T-helper 1 cell (primary cell): Measurements from ENCODE around the gene CFLAR.
A peak's percentile ranks its signal among the peaks of the same experiment; 100 is the strongest.

Experiments used
- DNase-seq, 5 donors: peaks; one replicate each; pipeline ENCODE4 v3.0.0-alpha.2; 2012 to 2020
- total RNA-seq, 4 donors: gene quantifications; one replicate each; lab custom pipeline; 2026; lab: John Stamatoyannopoulos, UW

CFLAR gene
- total RNA-seq = 255 to 415 (median 400) reads per million in 4 donors

DNA sequence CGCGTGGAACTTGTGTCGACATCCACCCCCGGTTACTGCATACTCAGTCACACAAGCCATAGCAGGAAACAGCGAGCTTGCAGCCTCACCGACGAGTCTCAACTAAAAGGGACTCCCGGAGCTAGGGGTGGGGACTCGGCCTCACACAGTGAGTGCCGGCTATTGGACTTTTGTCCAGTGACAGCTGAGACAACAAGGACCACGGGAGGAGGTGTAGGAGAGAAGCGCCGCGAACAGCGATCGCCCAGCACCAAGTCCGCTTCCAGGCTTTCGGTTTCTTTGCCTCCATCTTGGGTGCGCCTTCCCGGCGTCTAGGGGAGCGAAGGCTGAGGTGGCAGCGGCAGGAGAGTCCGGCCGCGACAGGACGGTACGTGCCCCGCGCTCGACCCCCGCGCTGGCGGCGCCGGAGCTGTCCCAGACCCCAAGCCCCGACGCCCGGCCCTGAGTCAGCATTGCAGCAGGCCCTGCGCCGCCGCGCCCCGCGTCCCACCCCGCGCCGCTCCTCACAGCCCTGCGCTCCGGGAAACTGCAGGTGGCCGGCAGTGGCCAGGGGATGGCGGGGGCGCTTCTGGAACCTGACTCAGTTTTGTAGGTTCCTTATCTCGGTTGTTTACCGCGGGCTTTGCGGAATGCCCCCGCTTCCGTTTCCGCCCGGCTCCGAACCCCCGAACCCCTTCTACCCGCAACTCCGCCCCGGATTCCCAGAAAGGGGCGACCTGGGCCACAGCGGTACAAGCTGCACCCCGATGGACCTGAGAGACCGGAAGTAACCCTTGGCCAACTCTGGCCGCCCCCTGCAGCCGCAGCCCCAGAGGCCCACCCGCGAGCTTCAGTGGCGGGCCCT lies at the start of gene CFLAR:
TSS of gene CFLAR (plus strand) at position 50 of the 844 bp plus-strand sequence. CDS start 13,702 bp downstream, outside the sequence.
- DNase-seq = peak; percentile 63 to 92 (median 73)

DNA sequence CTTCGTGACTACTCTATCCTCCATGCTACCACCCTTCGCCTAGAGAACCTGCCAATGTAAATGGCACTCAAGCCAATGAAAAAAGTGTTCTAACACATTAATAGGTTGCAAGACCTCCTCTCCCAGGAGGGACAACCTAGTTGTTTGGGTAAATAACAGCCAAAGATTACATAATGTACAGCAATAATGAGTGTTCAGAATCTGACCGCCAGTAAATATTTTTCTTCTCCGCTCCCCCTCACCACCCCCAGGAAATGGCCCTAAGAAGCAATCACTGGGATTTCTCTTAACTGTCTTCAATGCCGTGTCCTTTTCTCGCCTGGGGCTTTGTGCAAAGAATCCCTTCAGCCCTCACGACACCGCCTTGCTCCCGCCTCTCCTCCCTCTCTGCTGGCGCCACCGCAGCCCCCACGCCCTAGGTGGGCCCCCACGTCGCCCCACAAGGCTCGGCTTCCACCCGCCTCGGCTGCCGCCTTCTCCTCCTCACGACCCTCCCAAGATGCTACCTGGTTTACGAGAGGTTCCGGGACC lies 45.0 kb upstream of the CFLAR start:
- DNase-seq = no peak

DNA sequence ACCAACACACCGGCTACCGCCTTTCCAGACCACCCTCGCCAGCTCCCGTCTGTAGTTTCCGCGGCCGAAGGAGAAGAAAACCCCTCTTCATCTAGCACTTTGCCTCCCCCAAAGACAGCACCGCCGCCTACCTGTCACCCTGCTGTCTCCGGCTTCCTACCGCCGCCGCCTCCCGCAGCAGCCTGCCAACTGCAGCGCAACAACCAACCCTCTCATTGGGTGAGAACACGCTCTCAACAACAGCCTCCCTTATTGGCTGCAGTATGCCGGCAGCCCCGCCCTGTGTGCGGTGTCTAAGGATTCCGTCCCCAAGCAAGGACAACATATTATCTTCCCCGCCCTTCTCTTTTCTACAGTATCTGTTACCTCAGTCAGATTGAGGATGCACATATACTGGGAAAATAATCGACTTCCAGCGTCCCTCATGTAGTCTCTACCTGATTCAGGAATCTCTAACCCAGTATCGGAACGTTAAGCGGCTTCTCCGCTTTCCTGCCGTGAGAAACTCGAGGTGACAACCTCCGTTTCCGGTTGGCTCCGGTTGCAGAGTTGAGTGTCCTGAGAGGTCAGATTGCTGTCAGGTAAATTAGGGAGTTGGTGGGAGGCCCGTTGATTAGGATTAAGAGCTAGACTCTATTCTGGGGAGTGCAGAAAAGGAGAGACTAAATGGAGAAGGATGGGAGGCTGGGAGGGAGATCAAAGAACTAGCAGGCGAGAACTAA lies 44.3 kb upstream of the CFLAR start, which contains the start of the genes HYCC2 and NDUFB3:
TSS of gene HYCC2 (minus strand) at position 193 of the 722 bp plus-strand sequence. CDS start 47,662 bp downstream, outside the sequence.
TSS of gene NDUFB3 (plus strand) at position 523 of the 722 bp plus-strand sequence. CDS start 6,882 bp downstream, outside the sequence.
- peak; percentile 87 to 96 (median 91) for DNase-seq

DNA sequence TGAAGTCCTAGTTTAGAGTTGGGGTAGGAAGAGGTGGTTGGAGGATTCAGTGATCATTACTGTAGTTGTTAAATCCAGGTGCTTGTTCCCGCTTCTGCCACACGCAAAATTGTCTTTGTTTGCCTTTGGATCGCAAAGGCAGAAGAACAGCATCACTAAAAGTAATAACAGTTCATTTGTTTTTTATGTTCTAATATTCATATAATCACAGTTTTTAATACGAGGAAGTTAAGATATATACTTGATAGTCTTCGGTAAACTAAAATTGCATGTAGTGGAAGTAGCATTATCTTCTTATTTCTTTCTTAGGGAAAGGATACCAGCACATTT lies 43.8 kb upstream of the CFLAR start:
- no peak for DNase-seq

DNA sequence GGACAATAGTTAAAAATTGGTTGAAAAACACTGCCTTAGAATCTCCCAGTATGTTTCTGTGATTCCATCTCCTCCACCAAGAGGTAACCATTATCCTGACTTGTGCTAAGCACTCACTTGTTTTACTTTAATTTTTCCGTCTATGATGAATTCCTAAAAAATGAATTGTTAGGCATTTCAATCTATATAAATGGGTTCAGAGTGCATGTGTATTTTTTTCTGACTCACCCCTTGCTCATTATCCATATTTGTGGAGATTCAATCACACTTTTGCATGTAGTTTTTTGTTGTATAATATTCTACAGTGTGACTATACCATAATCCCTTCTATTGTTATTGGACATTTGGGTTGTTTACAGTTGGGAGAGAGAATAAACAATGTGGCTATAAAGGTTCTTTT lies 42.9 kb upstream of the CFLAR start:
- no peak for DNase-seq

DNA sequence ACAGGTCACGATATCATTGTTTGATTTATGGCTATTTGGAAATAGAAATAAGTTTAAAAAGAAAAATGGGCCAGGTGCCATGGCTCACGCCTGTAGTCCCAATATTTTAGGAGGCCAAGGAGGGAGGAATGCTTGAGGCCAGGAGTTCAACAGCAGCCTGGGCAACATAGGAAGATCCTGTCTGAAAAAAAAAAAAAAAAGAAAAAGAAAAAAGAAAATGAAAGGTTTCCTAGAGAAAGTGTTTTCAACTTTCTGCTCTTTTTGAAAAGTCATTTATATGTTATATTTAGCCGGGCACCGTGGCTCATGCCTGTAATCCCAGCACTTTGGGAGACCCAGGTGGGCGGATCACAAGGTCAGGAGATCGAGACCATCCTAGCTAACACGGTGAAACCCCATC lies 41.0 kb upstream of the CFLAR start:
- DNase-seq = no peak

DNA sequence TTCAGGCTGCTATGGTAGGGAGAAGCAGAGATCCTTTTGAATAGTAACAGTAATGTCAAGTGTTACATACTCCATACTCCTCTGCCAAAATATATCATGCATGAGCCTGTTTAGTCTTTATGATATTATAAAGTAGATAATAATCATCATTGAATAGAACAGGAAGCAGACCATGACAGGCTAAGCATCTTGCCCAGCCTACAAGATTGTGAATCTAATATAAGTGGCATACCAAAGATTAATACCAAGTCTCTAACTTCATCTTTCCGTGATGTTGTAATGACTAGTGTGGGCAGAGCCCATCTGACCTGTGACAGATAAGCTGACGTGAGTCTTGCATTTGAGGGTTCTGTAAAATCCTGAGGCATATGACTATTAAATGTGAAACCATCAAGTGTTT lies 31.1 kb upstream of the CFLAR start:
- no peak for DNase-seq

DNA sequence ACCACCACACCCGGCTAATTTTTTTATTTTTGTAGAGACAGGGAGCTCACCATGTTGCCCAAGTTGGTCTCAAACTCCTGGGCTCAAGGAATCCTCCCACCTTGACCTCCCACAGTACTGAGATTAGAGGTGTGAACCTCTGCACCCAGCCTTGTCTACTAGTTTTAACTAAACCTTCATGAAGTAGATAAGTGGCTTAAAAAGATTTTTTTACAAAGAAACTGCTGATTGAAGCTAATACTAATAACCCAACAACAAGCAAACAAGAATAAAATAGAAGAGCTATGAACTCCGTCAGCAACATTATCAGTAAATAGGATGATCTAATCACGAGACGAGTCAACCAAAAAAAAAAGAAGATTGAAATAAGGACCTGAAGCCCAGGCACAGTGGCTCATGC lies 25.4 kb upstream of the CFLAR start:
- no peak for DNase-seq

DNA sequence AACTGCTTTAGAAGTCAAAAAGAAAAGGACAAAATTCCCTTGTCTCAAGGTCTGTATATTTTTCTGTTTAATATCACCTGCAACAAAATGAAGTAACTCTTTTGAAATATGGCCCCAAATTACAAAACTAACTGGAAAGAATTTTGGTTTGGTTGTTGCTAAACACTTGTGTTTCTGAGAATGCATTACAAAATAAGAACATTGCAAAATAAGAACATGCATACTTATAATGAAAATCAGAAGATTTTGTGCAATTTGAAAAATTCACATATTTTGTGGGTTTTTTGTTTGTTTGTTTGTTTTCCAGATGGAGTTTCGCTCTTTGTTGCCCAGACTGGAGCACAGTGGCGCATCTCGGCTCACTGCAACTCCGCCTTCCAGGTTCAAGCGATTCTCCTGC lies 22.4 kb upstream of the CFLAR start:
- no peak for DNase-seq

DNA sequence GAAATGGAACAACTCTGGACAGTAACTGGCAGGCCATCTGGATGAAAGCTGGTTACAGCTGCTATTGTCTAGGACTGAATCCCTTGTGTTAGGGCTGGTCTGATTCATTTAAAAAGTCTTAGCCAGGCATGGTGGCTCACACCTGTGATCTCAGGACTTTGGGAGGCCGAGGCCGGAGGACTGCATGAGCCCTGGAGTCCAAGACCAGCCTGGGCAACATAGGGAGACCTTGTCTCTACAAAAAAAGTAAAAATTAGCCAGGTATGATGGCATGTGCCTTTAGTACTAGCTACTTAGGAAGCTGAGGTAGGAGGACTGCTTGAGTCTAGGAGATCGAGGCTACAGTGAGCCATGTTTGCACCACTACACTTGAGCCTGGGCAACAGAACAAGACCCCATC lies 15.5 kb upstream of the CFLAR start:
- DNase-seq = no peak

DNA sequence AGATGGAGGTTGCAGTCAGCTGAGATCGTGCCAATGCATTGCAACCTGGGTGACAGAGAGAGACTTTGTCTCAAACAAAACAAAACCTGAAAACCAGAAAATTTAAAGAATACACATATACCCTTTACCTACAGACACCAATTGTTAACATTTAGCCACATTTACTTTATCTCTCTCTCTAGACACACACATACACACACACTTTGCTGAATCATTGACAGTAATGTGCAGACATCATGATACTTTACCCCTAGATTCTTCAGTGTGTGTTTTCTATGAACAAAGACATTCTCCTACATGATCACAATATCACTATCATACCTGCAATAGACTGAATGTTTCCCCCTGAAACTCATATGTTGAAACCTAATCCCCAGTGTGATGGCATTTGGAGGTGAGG lies 10.2 kb upstream of the CFLAR start:
- no peak for DNase-seq

DNA sequence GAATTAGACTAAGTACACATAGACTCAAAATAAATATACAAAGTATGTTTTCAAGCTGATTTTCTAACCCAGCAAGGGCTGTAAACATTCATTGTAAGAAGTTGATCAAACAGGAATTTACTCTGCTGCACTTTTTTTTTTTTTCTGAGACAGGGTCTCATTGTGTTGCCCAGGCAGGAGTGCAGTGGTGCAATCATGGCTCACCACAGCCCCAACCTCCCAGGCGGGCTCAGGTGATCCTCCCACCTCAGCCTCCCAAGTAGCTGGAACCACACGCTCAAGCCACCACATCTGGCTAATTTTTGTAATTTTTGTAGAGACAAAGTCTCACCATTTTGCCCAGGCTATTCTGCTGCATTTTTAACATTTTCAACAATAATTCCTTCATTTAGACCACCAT lies 8.3 kb upstream of the CFLAR start:
- DNase-seq = no peak

DNA sequence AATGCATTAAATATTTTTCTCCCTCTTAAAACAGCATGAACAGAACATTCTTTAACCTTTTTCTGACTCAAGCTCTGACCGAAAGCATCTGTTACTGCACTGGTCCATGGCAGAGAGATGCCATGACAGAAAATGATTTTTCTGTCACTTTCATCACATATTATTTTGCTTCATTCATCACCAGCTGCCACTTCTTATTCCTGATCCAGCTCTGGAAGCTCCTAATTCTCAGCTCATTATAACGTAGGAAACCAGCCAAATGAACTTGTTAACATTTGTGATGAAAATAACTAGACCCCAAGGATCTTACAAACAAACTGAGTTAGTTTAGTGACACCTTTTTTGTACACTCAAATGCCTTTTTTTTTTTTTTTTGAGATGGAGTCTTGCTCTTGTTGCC lies 7.6 kb upstream of the CFLAR start:
- DNase-seq = no peak

DNA sequence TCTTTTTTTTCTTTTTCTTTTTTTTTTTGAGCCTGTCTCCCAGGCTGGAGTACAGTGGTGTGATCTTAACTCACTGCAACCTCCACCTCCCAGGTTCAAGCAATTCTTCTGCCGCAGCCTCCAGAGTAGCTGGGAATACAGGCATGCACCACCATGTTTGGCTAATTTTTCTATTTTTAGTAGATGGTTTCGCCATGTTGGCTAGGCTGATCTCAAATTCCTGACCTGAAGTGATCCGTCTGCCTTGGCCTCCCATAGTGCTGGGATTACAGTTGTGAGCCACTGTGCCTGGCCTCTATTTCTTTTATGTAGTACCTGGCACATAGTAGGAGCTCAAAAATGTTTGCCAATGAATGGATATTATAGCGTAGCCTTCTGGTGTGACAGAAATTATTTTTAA lies 6.8 kb upstream of the CFLAR start:
- no peak for DNase-seq

DNA sequence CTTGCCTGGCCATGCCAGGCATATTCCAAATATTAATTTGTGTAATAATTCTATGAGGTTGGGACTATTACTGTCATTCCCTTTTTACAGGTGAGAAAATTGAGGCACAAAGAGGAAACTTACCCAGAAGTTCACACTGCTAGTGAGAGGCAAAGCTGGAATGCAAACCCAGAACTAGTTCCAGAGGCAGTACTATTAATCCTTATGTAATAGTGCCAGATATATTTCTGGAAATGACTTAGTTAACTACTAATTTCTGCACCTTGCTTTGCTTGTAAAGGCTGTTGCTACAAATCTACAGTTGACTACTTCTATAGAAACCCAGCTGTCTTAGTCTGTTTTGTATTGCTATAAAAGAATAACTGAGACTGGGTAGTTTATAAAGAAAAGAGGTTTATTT lies 5.3 kb upstream of the CFLAR start:
- DNase-seq = no peak

DNA sequence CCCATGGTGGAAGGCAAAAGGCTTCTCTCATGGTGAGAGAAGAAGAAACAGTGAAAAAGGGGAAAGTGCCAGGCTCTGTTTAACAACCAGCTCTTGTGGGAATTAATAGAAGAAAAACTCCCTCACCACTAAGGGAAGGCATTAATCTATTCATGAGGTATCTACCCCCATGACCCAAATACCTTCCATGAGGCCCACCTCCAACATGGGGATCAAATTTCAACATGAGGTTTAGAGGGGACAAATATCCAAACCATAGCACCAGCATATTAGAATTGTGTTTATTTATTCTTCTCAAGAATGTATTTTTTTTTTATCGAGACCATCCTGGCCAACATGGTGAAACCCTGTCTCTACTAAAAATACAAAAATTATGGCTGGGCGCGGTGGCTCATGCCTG lies 4.9 kb upstream of the CFLAR start:
- DNase-seq = no peak

DNA sequence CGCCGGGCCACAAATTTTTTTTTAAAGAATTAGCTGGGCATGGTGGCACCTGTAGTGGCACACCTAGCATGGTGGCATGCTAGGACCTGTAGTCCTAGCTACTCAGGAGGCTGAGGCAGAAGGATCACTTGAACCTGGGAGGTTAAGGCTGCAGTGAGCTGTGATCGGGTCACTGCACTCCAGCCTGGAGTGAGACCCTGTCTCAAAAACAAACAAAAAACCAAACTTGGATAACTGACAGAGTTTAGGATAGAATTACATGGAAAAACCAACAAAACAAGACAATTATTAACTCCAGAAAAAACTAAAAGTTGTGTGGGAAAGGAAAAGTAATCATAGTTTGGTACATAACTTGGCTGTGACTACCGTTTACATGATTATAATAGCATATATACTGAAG lies 1.6 kb upstream of the CFLAR start:
- DNase-seq = no peak

DNA sequence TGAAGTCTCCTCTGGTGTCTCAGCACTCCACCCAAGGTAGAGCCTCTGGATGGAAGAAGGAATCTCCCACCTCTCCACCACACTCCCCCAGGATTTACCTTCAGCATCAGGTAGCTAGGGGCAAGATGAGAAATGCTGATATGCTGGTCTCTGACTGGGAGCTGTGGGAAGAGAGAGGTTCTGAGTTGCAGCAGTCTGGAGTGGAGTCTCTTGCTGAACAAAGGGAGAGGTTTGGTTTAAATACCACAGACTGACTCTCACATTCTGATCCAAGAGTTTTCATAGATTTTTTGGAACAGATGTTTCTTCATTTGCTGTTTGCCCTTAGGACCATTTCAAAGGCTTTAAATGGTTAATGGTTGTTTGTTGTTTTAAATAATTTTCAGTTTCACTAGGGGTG lies 1.1 kb upstream of the CFLAR start:
- DNase-seq = no peak

DNA sequence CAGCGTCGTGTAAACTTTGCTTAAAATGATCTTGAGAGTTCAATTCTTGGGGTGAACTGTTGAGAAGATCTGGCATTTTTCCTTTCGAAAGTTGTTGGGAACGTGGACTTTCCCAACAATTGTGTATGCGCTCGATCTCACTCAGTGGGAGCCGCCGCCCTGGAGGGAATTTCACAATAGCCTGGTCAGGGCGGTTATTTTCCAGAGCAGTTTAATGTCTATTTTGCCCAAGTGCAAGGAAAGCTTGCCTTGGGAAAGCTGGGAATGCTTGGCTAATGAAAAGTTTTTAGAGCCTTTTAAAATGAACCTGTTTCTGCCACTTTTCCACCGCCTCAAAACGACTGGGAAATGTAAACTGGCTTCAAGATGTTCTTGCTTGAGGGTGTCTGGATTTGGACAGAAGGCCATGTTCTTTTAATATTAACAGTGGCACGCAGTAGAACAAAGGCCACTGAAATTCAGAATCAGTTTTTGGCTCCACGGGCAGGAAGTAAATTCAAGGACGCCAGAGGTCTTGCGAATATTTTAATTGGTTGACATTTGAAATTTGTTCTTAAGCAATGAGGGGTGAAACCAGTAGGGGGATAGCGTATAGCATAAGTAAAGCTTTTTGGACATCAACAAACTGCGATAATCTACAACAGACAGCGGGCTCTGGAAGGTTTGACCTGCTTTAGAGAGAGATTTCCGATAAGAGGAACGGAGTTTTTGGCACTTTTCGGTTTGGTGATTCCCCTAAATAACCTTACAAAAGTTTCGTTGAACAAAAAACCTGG lies 1.2 kb downstream of the CFLAR start:
- peak in 4 of 5 donors; percentile 28 to 89 (median 36) for DNase-seq

DNA sequence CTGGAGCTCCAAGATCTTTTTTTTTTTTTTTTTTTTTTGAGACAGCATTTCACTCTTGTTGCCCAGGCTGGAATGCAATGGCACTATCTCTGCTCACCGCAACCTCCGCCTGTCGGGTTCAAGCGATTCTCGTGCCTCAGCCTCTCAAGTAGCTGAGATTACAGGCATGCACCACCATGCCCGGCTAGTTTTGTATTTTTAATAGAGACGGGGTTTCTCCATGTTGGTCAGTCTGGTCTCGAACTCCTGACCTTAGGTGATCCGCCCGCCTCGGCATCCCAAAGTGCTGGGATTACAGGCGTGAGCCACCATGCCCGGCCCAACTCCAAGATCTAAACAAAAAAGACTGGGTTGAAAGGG lies 1.8 kb downstream of the CFLAR start:
- DNase-seq = peak in 1 of 5 donors; percentile 32

DNA sequence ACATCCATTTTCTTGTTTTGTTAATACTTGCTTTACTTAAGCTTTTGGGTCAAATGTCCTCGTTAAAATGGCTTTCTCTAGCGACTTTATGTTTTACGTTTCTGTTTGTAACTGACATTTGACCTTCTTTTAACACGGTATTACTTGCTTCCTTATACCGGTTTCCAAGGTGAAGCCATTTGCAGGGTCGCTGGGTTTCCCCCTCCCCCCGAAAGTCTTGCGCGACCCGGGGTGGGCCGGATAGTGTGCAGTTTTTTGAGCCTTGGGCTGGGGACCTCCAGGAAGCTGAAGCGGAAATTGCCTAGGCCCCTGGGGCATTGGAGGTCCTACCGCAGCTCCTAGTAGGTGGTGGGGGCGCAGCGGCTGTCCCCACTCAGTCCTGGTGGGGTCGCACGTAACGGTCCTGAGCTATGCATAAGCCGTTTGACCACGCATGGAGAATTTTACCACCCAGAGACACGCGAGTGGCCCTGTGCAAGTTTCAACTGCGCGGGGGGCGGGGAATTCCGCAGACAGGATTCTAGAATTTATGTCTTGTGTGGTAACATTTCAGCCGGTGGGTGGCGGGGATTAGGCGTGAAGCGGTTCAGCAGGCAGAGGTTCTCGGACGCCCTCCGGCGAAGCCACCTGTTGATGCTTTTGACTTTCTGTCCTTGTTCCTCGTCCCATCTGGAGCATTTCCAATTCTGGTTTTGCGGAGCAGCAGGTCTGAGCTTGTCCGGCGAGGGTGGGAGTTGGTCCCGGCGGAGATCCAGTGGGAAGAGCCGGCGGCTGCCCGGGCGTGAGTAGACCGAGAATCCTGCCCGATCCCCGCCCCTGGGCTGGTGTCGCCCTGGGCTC lies 2.4 kb downstream of the CFLAR start:
- peak; percentile 72 to 90 (median 76) for DNase-seq
